Lung (tissue), 12 donors: Measurements from ENCODE around the gene SP140L. TPM values are rescaled to one million over a fixed set of nuclear protein-coding genes. Genes with fewer than 3 reads are reported as not detected.
"Not testable (repeated sequence)": the region's sequence is repeated elsewhere in the genome, so short reads cannot be mapped to it uniquely, and the experiment has no call there.

Experiments
- ATAC-seq: fragments of 200-7000 bp; cut with Tn5 transposase; one replicate; pipeline ENCODE4 v1.9.1; 2020; ENCODE audit warnings: moderate number of reproducible peaks; ENCODE audit not compliant: insufficient read depth, low FRiP score
- DNase-seq, 3 donors: peaks; one replicate each; pipeline ENCODE4 v3.0.0-alpha.2; 2013 to 2017
- H3K27ac ChIP-seq, 2 donors: one replicate each; pipeline ENCODE4 v1.5.1; 2013; ENCODE audit warnings: mild to moderate bottlenecking in 2 of 2, moderate library complexity in 2 of 2, control low read depth in 1 of 2, inconsistent platforms in 1 of 2, low read depth in 1 of 2, low read length in 1 of 2
- H3K27me3 ChIP-seq, 3 donors: one replicate each; pipeline ENCODE4 v1.5.1; 2013; ENCODE audit warnings: low read length in 2 of 3; ENCODE audit not compliant: control insufficient read depth in 3 of 3, insufficient read depth in 3 of 3
- H3K36me3 ChIP-seq, 4 donors: one replicate each; pipeline ENCODE4 v1.5.1; 2013; ENCODE audit warnings: low read length in 4 of 4, mild to moderate bottlenecking in 1 of 4, moderate library complexity in 1 of 4; ENCODE audit not compliant: control insufficient read depth in 4 of 4, insufficient read depth in 4 of 4
- H3K4me1 ChIP-seq, 5 donors: one replicate each; pipeline ENCODE4 v1.5.1; 2013; ENCODE audit warnings: low read length in 5 of 5, mild to moderate bottlenecking in 2 of 5, moderate library complexity in 1 of 5; ENCODE audit not compliant: control insufficient read depth in 5 of 5, insufficient read depth in 5 of 5
- H3K4me3 ChIP-seq: one replicate; pipeline ENCODE4 v1.5.1; 2013; ENCODE audit warnings: mild to moderate bottlenecking, control low read depth, moderate library complexity
- H3K9ac ChIP-seq, 2 donors: one replicate each; pipeline ENCODE4 v1.5.1; 2013; ENCODE audit warnings: low read length in 2 of 2, control low read depth in 1 of 2; ENCODE audit not compliant: insufficient read depth in 1 of 2
- H3K9me3 ChIP-seq, 4 donors: one replicate each; pipeline ENCODE4 v1.5.1; 2013; ENCODE audit warnings: low read length in 3 of 4, mild to moderate bottlenecking in 1 of 4, moderate library complexity in 1 of 4; ENCODE audit not compliant: control insufficient read depth in 4 of 4, insufficient read depth in 3 of 4
- WGBS, 2 donors: extraction: QIAGEN DNeasy Blood & Tissue Kit; methylation state at CpG; one replicate each; pipeline ENCODE4 v1.1.7; 2013; 5-methylcytosine and 5-hydroxymethylcytosine counted together
- polyA plus RNA-seq, 2 donors: library from polyadenylated mRNA; stranded (reverse); fragments of 200-250 nt; gene quantifications; one replicate each; pipeline ENCODE4 v1.2.1, GENCODE V29; 2013
- total RNA-seq, 2 donors: library from RNA; depleted of rRNA in 1 of 2; stranded (reverse); fragments of >200 nt in 1 of 2; gene quantifications; one replicate each; pipeline ENCODE4 v1.2.1, GENCODE V29; 2014 to 2021
- TF ChIP-seq, protein P1 (sequence below): IDR thresholded peaks from 2 replicates; pipeline ENCODE4 v1.5.1; 2012; ENCODE audit warnings: mild to moderate bottlenecking; ENCODE audit errors: control extremely low read depth, extremely low read depth
- donor health status: control.
- donor health status: control.
- donor health status: Bipolar disorder and iron deficiency.
- donor health status: healthy.
- donor health status: DM: yes; HTN: yes; CAD: no.

The SP140L gene
- total and polyA plus RNA-seq, 4 donors = 15.2 to 30.3 (median 17.4) TPM

DNA sequence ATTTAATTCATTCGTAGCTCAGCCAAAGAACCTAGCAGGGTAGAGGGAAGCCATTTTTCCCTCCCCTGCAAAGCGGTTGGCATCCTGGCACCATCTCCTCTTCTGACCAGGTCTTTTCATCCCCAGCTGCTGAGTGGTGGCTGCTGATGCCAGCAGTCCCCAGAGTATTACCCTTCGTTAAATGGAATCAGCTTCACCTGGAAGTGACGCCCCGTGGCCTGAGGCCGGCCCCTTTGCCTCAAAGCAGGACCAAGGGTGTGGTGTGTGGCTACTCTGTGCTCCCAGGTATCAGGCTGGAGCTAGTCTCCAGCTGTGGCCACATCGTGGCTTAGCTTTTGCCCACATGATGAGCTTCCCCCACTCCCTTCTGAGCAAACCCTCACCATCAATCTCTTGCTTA, 76.8 kb downstream of the SP140L start:
- H3K36me3 ChIP-seq = peaks cover 0 to 17% (median 2%) of the 10 kb centered on the region in 4 donors
- no peak for ATAC-seq
- WGBS, 2 donors = 93 to 96% methylated on average over 7 of the region's 7 CpGs

DNA sequence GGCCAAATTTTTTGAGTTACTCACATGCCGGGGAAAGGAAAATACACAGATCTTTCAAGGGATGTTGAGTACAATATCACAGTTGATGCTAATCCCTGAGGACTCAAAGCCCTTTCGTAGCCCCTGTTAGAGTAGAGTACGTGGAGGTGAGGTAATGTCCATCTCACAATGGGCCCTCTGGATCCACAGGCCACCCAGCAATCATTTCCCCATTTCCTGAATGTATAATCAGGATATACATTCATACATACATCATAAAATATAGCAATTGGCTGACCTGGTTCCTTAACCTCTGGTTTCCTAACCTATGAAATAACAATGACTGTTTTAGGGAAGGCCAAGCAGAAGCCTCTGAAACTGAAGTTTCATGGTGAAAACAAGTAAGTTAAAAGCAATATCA, 78.8 kb downstream of the SP140L start:
- Histone ChIP-seq H3K27ac (no peak overlapping the region), H3K9ac (no peak overlapping the region), H3K4me1 (peaks cover 0 to 17% (median 0%) of the 10 kb centered on the region in 5 donors), H3K36me3 (peaks cover 0 to 10% (median under 1%) of the 10 kb centered on the region in 4 donors), H3K9me3 (peaks cover 0 to 1% (median 0%) of the 10 kb centered on the region in 4 donors), H3K4me3 (no peak overlapping the region), H3K27me3 (no peaks in the 10 kb centered on the region)
- 83 to 93% methylated on average over 3 of the region's 3 CpGs for WGBS, 2 donors
- TF ChIP-seq, protein P1, sequence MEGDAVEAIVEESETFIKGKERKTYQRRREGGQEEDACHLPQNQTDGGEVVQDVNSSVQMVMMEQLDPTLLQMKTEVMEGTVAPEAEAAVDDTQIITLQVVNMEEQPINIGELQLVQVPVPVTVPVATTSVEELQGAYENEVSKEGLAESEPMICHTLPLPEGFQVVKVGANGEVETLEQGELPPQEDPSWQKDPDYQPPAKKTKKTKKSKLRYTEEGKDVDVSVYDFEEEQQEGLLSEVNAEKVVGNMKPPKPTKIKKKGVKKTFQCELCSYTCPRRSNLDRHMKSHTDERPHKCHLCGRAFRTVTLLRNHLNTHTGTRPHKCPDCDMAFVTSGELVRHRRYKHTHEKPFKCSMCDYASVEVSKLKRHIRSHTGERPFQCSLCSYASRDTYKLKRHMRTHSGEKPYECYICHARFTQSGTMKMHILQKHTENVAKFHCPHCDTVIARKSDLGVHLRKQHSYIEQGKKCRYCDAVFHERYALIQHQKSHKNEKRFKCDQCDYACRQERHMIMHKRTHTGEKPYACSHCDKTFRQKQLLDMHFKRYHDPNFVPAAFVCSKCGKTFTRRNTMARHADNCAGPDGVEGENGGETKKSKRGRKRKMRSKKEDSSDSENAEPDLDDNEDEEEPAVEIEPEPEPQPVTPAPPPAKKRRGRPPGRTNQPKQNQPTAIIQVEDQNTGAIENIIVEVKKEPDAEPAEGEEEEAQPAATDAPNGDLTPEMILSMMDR = no peak
- DNase-seq = no peak
- no peak for ATAC-seq

More for the DNA sequence above, 76.8 kb downstream of the SP140L start:
- peaks cover 0 to 13% (median 0%) of the 10 kb centered on the region in 5 donors for H3K4me1 ChIP-seq
- no peak overlapping the region for H3K9ac ChIP-seq
- no peak for DNase-seq
- H3K27me3 ChIP-seq = no peaks in the 10 kb centered on the region
- TF ChIP-seq, protein P1 = no peak
- H3K9me3 ChIP-seq = peaks cover 0 to 1% (median 0%) of the 10 kb centered on the region in 4 donors
- no peak overlapping the region for H3K27ac ChIP-seq
- no peak overlapping the region for H3K4me3 ChIP-seq

GRCh38 chr2:230408244-230408842, 81.3 kb downstream of the SP140L start:
- 60 to 70% methylated on average over 3 of the region's 3 CpGs for WGBS, 2 donors
- DNase-seq (peak in 2 of 3 donors; percentile 29), ATAC-seq (no peak)
- Histone ChIP-seq H3K9ac (no peak overlapping the region), H3K4me1 (peaks cover 0 to 31% (median 2%) of the 10 kb centered on the region in 5 donors), H3K27ac (peak overlapping the region; percentile 62 to 90), H3K27me3 (no peaks in the 10 kb centered on the region), H3K36me3 (peaks cover 0 to 7% (median 0%) of the 10 kb centered on the region in 4 donors), H3K4me3 (no peak overlapping the region), H3K9me3 (peaks cover 0 to 1% (median 0%) of the 10 kb centered on the region in 4 donors)
- TF ChIP-seq, protein P1 = no peak

DNA sequence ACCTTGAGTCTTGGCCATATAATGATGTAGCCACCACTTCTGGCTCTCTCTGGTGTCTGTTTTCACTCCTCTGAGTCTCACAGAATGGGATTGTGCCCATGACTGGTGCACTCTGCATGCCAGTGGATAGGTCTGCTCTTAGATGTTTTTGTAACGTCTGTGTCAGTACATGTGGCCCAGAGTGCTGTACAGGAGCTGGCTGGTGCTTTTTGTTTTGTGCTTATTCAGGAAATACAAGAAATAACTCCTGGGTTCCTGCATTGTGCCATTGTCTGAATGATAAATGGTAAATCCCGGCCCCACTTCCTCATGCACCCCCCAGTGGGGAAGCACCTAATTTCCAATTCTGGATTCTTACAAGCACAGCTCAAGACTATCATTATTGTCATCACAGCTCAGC, 82.3 kb downstream of the SP140L start:
- not testable (repeated sequence) for ATAC-seq, H3K36me3 ChIP-seq, H3K27me3 ChIP-seq, H3K9me3 ChIP-seq, H3K9ac ChIP-seq, H3K4me3 ChIP-seq
- H3K4me1 ChIP-seq = peaks cover 0 to 31% (median 2%) of the 10 kb centered on the region in 5 donors
- H3K27ac ChIP-seq = peak overlapping the region in 1 of 2 donors; percentile 90
- 7 to 26% methylated on average over 2 of the region's 2 CpGs for WGBS, 2 donors
- peak in 1 of 3 donors; percentile 32 for DNase-seq
